H9 (cell line): ENCODE measurements around the gene CARS1. TPM values are rescaled to one million over a fixed set of nuclear protein-coding genes. Genes with fewer than 3 reads are reported as not detected.

Experiments
- DNase-seq: peaks from one replicate; pipeline ENCODE4 v3.0.0-alpha.2; 2017
- H2AFZ ChIP-seq: one replicate; pipeline ENCODE4 v1.6.1; 2013; ENCODE audit warnings: mild to moderate bottlenecking, low read length, control low read depth, moderate library complexity
- H2AK5ac ChIP-seq: 2 replicates; pipeline ENCODE4 v1.6.1; 2013; ENCODE audit warnings: low read length, control low read depth, mixed read lengths; ENCODE audit not compliant: insufficient read length
- H2BK120ac ChIP-seq: one replicate; pipeline ENCODE4 v1.6.1; 2013; ENCODE audit warnings: low read depth, mild to moderate bottlenecking, low read length, control low read depth, inconsistent platforms; ENCODE audit not compliant: poor library complexity, severe bottlenecking
- H2BK12ac ChIP-seq: 2 replicates; pipeline ENCODE4 v1.6.1; 2013; ENCODE audit warnings: low read length, control low read depth, mixed read lengths, low read depth; ENCODE audit not compliant: insufficient read length
- H2BK15ac ChIP-seq: 2 replicates; pipeline ENCODE4 v1.6.1; 2013; ENCODE audit warnings: low read depth, low read length, control low read depth
- H2BK20ac ChIP-seq: one replicate; pipeline ENCODE4 v1.6.1; 2013; ENCODE audit warnings: low read depth, mild to moderate bottlenecking, low read length, control low read depth, inconsistent platforms; ENCODE audit not compliant: poor library complexity, severe bottlenecking
- H2BK5ac ChIP-seq: 2 replicates; pipeline ENCODE4 v1.6.1; 2013; ENCODE audit warnings: low read length, control low read depth, mixed read lengths; ENCODE audit not compliant: insufficient read length
- H3K14ac ChIP-seq: 2 replicates; pipeline ENCODE4 v1.6.1; 2013; ENCODE audit warnings: low read length, control low read depth; ENCODE audit not compliant: insufficient read depth
- H3K18ac ChIP-seq: 2 replicates; pipeline ENCODE4 v1.6.1; 2013; ENCODE audit warnings: low read depth, mild to moderate bottlenecking, mixed read lengths, low read length, control low read depth; ENCODE audit not compliant: insufficient read length
- H3K23ac ChIP-seq: 2 replicates; pipeline ENCODE4 v1.6.1; 2013; ENCODE audit warnings: low read length, control low read depth, mixed read lengths, low read depth; ENCODE audit not compliant: insufficient read length
- H3K23me2 ChIP-seq: 2 replicates; pipeline ENCODE4 v1.6.1; 2013; ENCODE audit warnings: low read depth, mild to moderate bottlenecking, mixed read lengths, low read length, control low read depth; ENCODE audit not compliant: insufficient read length, poor library complexity, severe bottlenecking
- H3K27ac ChIP-seq: 2 replicates; pipeline ENCODE4 v1.5.1; 2013; ENCODE audit warnings: low read length, control low read depth, mixed read lengths, low read depth; ENCODE audit not compliant: insufficient read length
- H3K27me3 ChIP-seq: 2 replicates; pipeline ENCODE4 v1.6.1; 2013; ENCODE audit warnings: low read length, control low read depth, inconsistent platforms; ENCODE audit not compliant: insufficient read depth
- H3K4ac ChIP-seq: 2 replicates; pipeline ENCODE4 v1.6.1; 2013; ENCODE audit warnings: low read depth, mild to moderate bottlenecking, control low read depth, inconsistent platforms, low read length, moderate library complexity
- H3K4me1 ChIP-seq: 2 replicates; pipeline ENCODE4 v1.6.1; 2013; ENCODE audit warnings: low read length, control low read depth, inconsistent platforms; ENCODE audit not compliant: insufficient read depth
- H3K4me2 ChIP-seq: 2 replicates; pipeline ENCODE4 v1.6.1; 2013; ENCODE audit warnings: low read length, control low read depth, mixed read lengths; ENCODE audit not compliant: insufficient read length, insufficient read depth
- H3K56ac ChIP-seq: 2 replicates; pipeline ENCODE4 v1.6.1; 2013; ENCODE audit warnings: low read depth, mild to moderate bottlenecking, mixed read lengths, low read length, control low read depth; ENCODE audit not compliant: insufficient read length
- H3K79me1 ChIP-seq: 2 replicates; pipeline ENCODE4 v1.6.1; 2013; ENCODE audit warnings: low read depth, mild to moderate bottlenecking, moderate library complexity, low read length, control low read depth, inconsistent platforms; ENCODE audit not compliant: insufficient read depth, poor library complexity, severe bottlenecking
- H3K79me2 ChIP-seq: 2 replicates; pipeline ENCODE4 v1.6.1; 2013; ENCODE audit warnings: low read length, control low read depth, inconsistent platforms; ENCODE audit not compliant: insufficient read depth
- H3K9ac ChIP-seq: 2 replicates; pipeline ENCODE4 v1.6.1; 2013; ENCODE audit warnings: low read length, control low read depth, mixed read lengths; ENCODE audit not compliant: insufficient read length; ENCODE audit errors: extremely low read depth
- H3K9me3 ChIP-seq: one replicate; pipeline ENCODE4 v1.6.1; 2013; ENCODE audit warnings: low read depth, low read length, inconsistent platforms; ENCODE audit not compliant: control insufficient read depth
- H3T11ph ChIP-seq: one replicate; pipeline ENCODE4 v1.6.1; 2013; ENCODE audit warnings: mild to moderate bottlenecking, low read length, control low read depth, inconsistent platforms
- H4K20me1 ChIP-seq: one replicate; pipeline ENCODE4 v1.6.1; 2013; ENCODE audit not compliant: control insufficient read depth, insufficient read length, insufficient read depth
- H4K5ac ChIP-seq: 2 replicates; pipeline ENCODE4 v1.6.1; 2013; ENCODE audit warnings: low read depth, mild to moderate bottlenecking, mixed read lengths, low read length, control low read depth; ENCODE audit not compliant: insufficient read length
- H4K8ac ChIP-seq: replicated peaks from 2 replicates; pipeline ENCODE4 v1.6.1; 2013; ENCODE audit warnings: low read length, control low read depth, mixed read lengths, low read depth; ENCODE audit not compliant: insufficient read length
- H4K91ac ChIP-seq: 2 replicates; pipeline ENCODE4 v1.6.1; 2013; ENCODE audit warnings: low read depth, mild to moderate bottlenecking, moderate library complexity, mixed read lengths, low read length, control low read depth; ENCODE audit not compliant: insufficient read length
- H3K27ac Mint-ChIP-seq, 3 experiments: 2 replicates in 2 of 3; 3 replicates in 1 of 3; pipeline ENCODE4 v1.8.0; 2020 to 2021; ENCODE audit warnings: mixed read lengths in 3 of 3, mild to moderate bottlenecking in 1 of 3, moderate library complexity in 1 of 3
- H3K27me3 Mint-ChIP-seq: 2 replicates; pipeline ENCODE4 v1.8.0; 2021; ENCODE audit warnings: low read depth, mild to moderate bottlenecking, moderate library complexity, mixed read lengths
- H3K36me3 Mint-ChIP-seq, 3 experiments: 2 replicates in 2 of 3; 3 replicates in 1 of 3; pipeline ENCODE4 v1.8.0; 2020 to 2021; ENCODE audit warnings: low read depth in 3 of 3, mixed read lengths in 3 of 3; ENCODE audit not compliant: insufficient read depth in 1 of 3
- H3K4me1 Mint-ChIP-seq, 2 experiments: 2 replicates each; pipeline ENCODE4 v1.8.0; 2020; ENCODE audit warnings: mixed read lengths in 2 of 2
- H3K4me3 Mint-ChIP-seq, 2 experiments: 2 replicates in 1 of 2; 3 replicates in 1 of 2; pipeline ENCODE4 v1.8.0; 2020 to 2021; ENCODE audit warnings: mild to moderate bottlenecking in 2 of 2, mixed read lengths in 2 of 2, moderate library complexity in 1 of 2
- H3K9me3 Mint-ChIP-seq, 2 experiments: 2 replicates in 1 of 2; 3 replicates in 1 of 2; pipeline ENCODE4 v1.8.0; 2020; ENCODE audit warnings: mild to moderate bottlenecking in 2 of 2, mixed read lengths in 2 of 2, moderate library complexity in 1 of 2
- WGBS: extraction: QIAGEN DNeasy Blood & Tissue Kit; methylation state at CpG from one replicate; pipeline ENCODE4 v1.1.7; 2013; ENCODE audit warnings: missing lambda C conversion rate, low lambda C conversion rate, mixed read lengths; ENCODE audit not compliant: insufficient read length; ENCODE audit errors: extremely low coverage; 5-methylcytosine and 5-hydroxymethylcytosine counted together
- total RNA-seq: library from RNA; stranded (reverse); gene quantifications from 2 replicates; pipeline ENCODE4 v1.2.1, GENCODE V29; 2021
- TF ChIP-seq, protein P1 (sequence below): fragments of 200-600 bp; sonication (generic); conservative IDR thresholded peaks from 3 replicates; pipeline ENCODE4 v1.8.0; 2021; ENCODE audit warnings: antibody characterized with exemption, mild to moderate bottlenecking

The CARS1 gene
- total RNA-seq, 1 experiment from 2014 or later: 92.3 TPM

DNA sequence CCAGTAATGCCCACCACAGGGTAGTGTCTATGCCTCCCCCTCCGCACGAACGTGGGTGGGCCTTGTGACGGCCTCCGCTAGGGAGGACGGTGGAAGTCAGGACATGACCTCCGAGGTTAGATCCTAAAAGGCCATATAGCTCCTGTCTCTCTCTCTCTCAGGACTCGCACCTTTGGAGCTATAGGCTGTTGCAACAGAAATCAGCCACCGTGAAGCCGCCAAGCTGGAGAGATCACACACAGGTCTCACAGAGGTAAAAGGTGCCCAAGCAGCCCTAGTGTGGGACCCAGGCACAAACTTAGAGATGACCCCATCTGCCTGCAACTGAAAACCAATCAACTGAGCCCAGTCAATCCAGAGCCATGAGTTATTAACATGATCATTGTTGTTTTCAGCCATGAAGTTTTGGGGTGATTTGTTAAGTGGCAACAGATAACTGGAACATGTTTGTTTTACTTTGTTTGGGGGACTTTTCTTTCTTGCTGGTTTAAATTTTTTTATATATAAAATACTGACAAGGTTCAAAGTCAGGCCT is 57.7 kb downstream of the CARS1 start:
- Histone ChIP-seq H2BK15ac (no peak overlapping the region), H3K9me3 (no peaks in the 10 kb centered on the region), H2AK5ac (no peak overlapping the region), H2BK5ac (no peak overlapping the region), H3K23me2 (no peaks in the 10 kb centered on the region), H4K20me1 (peaks cover 2% of the 10 kb centered on the region), H3K4ac (no peak overlapping the region), H2BK120ac (no peak overlapping the region), H3K79me2 (no peaks in the 10 kb centered on the region), H2BK12ac (no peak overlapping the region), H3K4me2 (no peak overlapping the region), H3K18ac (no peak overlapping the region), H3K14ac (no peak overlapping the region), H3K4me1 (no peaks in the 10 kb centered on the region), H3K23ac (no peak overlapping the region), H2AFZ (no peak overlapping the region), H4K91ac (no peak overlapping the region), H3K27me3 (no peaks in the 10 kb centered on the region), H3K56ac (no peak overlapping the region), H3K27ac (no peak overlapping the region), H4K8ac (no peak overlapping the region), H3K9ac (no peak overlapping the region), H2BK20ac (no peak overlapping the region), H3K79me1 (no peaks in the 10 kb centered on the region), H4K5ac (no peak overlapping the region), H3T11ph (no peak overlapping the region)
- TF ChIP-seq, protein P1, sequence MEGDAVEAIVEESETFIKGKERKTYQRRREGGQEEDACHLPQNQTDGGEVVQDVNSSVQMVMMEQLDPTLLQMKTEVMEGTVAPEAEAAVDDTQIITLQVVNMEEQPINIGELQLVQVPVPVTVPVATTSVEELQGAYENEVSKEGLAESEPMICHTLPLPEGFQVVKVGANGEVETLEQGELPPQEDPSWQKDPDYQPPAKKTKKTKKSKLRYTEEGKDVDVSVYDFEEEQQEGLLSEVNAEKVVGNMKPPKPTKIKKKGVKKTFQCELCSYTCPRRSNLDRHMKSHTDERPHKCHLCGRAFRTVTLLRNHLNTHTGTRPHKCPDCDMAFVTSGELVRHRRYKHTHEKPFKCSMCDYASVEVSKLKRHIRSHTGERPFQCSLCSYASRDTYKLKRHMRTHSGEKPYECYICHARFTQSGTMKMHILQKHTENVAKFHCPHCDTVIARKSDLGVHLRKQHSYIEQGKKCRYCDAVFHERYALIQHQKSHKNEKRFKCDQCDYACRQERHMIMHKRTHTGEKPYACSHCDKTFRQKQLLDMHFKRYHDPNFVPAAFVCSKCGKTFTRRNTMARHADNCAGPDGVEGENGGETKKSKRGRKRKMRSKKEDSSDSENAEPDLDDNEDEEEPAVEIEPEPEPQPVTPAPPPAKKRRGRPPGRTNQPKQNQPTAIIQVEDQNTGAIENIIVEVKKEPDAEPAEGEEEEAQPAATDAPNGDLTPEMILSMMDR: no peak
- DNase-seq: no peak
- peaks cover 13 to 16% of the 10 kb centered on the region in 2 experiments for H3K4me1 Mint-ChIP-seq
- H3K4me3 Mint-ChIP-seq: no peak overlapping the region
- H3K27me3 Mint-ChIP-seq: no peaks in the 10 kb centered on the region
- peaks cover 39 to 52% (median 50%) of the 10 kb centered on the region in 3 experiments; a peak in 6 of 7 replicates for H3K36me3 Mint-ChIP-seq
- no peaks in the 10 kb centered on the region for H3K9me3 Mint-ChIP-seq
- WGBS: no CpG with 5 or more reads among the region's 10 CpGs
- peak overlapping the region in 1 of 3 experiments; percentile 5; a peak in 1 of 7 replicates for H3K27ac Mint-ChIP-seq
